Kidney epithelial cell (primary cell): Measurements from ENCODE around the gene CACNA1A. TPM values are rescaled to one million over a fixed set of nuclear protein-coding genes. Genes with fewer than 3 reads are reported as not detected.

Experiments
- DNase-seq: peaks from one replicate; pipeline ENCODE4 v3.0.0-alpha.2; 2010; ENCODE audit warnings: low read depth
- H3K27me3 ChIP-seq: 2 replicates; pipeline ENCODE4 v1.6.0; 2011; ENCODE audit warnings: low read length; ENCODE audit not compliant: control insufficient read depth, insufficient read depth
- H3K36me3 ChIP-seq: 2 replicates; pipeline ENCODE4 v1.5.1; 2011; ENCODE audit warnings: low read length; ENCODE audit not compliant: control insufficient read depth, insufficient read depth
- H3K4me3 ChIP-seq: 2 replicates; pipeline ENCODE4 v1.5.1; 2011; ENCODE audit warnings: low read depth, mild to moderate bottlenecking, control low read depth, low read length
- CTCF ChIP-seq: IDR thresholded peaks from 2 replicates; pipeline ENCODE4 v1.5.1; 2011; ENCODE audit warnings: mild to moderate bottlenecking, moderate library complexity, low read length, control low read depth, inconsistent platforms; ENCODE audit not compliant: insufficient read depth, poor library complexity, severe bottlenecking
- total RNA-seq: library from RNA; depleted of rRNA; stranded (reverse); fragments of >200 nt; gene quantifications from 2 replicates; pipeline ENCODE4 v1.2.3, GENCODE V29; 2015

The CACNA1A gene
- total RNA-seq, 1 donor from 2014 or later, result 0.29 TPM

GRCh38 chr19:13309864-13310263 lies 196.4 kb downstream of the CACNA1A start:
- Histone ChIP-seq H3K36me3 (no peaks in the 10 kb centered on the region), H3K27me3 (no peaks in the 10 kb centered on the region), H3K4me3 (no peak overlapping the region)
- DNase-seq, result no peak
- TF ChIP-seq CTCF, result no peak

GRCh38 chr19:13303381-13304129 lies 202.7 kb downstream of the CACNA1A start:
- DNase-seq, result no peak
- Histone ChIP-seq H3K4me3 (no peak overlapping the region), H3K27me3 (peaks cover 13% of the 10 kb centered on the region), H3K36me3 (no peaks in the 10 kb centered on the region)
- no peak for TF ChIP-seq CTCF

- no peak for DNase-seq
- Histone ChIP-seq H3K4me3 (no peak overlapping the region), H3K36me3 (no peaks in the 10 kb centered on the region), H3K27me3 (peaks cover 13% of the 10 kb centered on the region)
- no peak for TF ChIP-seq CTCF
Measured at GRCh38 chr19:13302526-13303270, 203.6 kb downstream of the CACNA1A start.

- DNase-seq, result no peak
- TF ChIP-seq CTCF, result no peak
- Histone ChIP-seq H3K4me3 (no peak overlapping the region), H3K36me3 (no peaks in the 10 kb centered on the region), H3K27me3 (peaks cover 13% of the 10 kb centered on the region)
Measured at GRCh38 chr19:13301627-13302334, 204.5 kb downstream of the CACNA1A start.

GRCh38 chr19:13300421-13301030 lies 205.8 kb downstream of the CACNA1A start:
- peaks cover 13% of the 10 kb centered on the region for H3K27me3 ChIP-seq
- no peak for DNase-seq
- no peak for TF ChIP-seq CTCF
- no peak overlapping the region for H3K4me3 ChIP-seq
- H3K36me3 ChIP-seq, result no peaks in the 10 kb centered on the region
